Psoas muscle (tissue), 8 donors: Measurements from ENCODE around the gene EYA2. TPM values are rescaled to one million over a fixed set of nuclear protein-coding genes. Genes with fewer than 3 reads are reported as not detected.

Source experiments
- ATAC-seq, 4 donors: fragments of 200-7000 bp; cut with Tn5 transposase; one replicate each; pipeline ENCODE4 v1.9.1; 2020; ENCODE audit warnings: moderate library complexity in 3 of 4, mild to moderate bottlenecking in 2 of 4
- DNase-seq, 2 donors: peaks; one replicate each; pipeline ENCODE4 v3.0.0-alpha.2; 2020
- H3K27ac ChIP-seq: fragments of 200-600 bp; one replicate; pipeline ENCODE4 v1.8.0; 2022
- H3K27me3 ChIP-seq, 3 donors: fragments of 200-600 bp in 1 of 3; one replicate each; pipeline versions ENCODE4 v1.6.1 to v1.8.0; 2013 to 2022; ENCODE audit warnings: low read length in 2 of 3, mild to moderate bottlenecking in 2 of 3, moderate library complexity in 1 of 3; ENCODE audit not compliant: insufficient read depth in 3 of 3
- H3K36me3 ChIP-seq, 2 donors: fragments of 200-600 bp in 1 of 2; one replicate each; pipeline versions ENCODE4 v1.6.1 to v1.8.0; 2013 to 2022; ENCODE audit warnings: low read depth in 1 of 2, mild to moderate bottlenecking in 1 of 2, moderate library complexity in 1 of 2; ENCODE audit not compliant: insufficient read depth in 1 of 2
- H3K4me1 ChIP-seq: fragments of 200-600 bp; one replicate; pipeline ENCODE4 v1.8.0; 2022
- H3K4me3 ChIP-seq: fragments of 200-600 bp; one replicate; pipeline ENCODE4 v1.8.0; 2022; ENCODE audit warnings: mild to moderate bottlenecking
- H3K9me3 ChIP-seq: fragments of 200-600 bp; one replicate; pipeline ENCODE4 v1.8.0; 2022
- whole genome bisulfite sequencing, 3 donors: extraction: QIAGEN DNeasy Blood & Tissue Kit; methylation state at CpG; one replicate each; pipeline versions ENCODE4 v1.1.6 to v1.1.7; 2013; 5-methylcytosine and 5-hydroxymethylcytosine counted together
- intact Hi-C, 2 donors: fragments of 100-400 bp; cut with DNase I; formaldehyde crosslinking; loops; one replicate each; pipeline versions ENCODE4 v1.11.0 to v1.14.2; 2022
- polyA plus RNA-seq, 3 donors: library from polyadenylated mRNA; stranded (reverse); fragments of 200-250 nt; gene quantifications; one replicate each; pipeline ENCODE4 v1.2.3, GENCODE V29; 2013
- total RNA-seq, 4 donors: library from RNA; stranded (reverse); fragmentation: NEBNext Ultra II Directional in 2 of 4; extraction: Animal tissue kit (Norgen Biotek cat#: 25700) in 2 of 4; gene quantifications; one replicate each; pipeline versions ENCODE4 v1.2.1 to v1.2.4, GENCODE V29; 2021 to 2023
- TF ChIP-seq, protein P1 (sequence below): fragments of 200-600 bp; IDR thresholded peaks from one replicate; pipeline ENCODE4 v1.8.0; 2022; ENCODE audit warnings: antibody characterized with exemption
- donor health status: healthy with polysubstance abuse.
- donor health status: DM: no; HTN: no; CAD: no; lungs with moderate emphysema.
- donor health status: Bipolar disorder and iron deficiency.
- donor health status: healthy.
- donor health status: DM: yes; HTN: yes; CAD: no.
- donor health status: DM: no; HTN: no; CAD: no.
- donor health status: DM: no; HTN: no; CAD: no.
- donor health status: DM: yes; HTN: yes; CAD: no.

EYA2 gene
- total and polyA plus RNA-seq, 7 donors = 0.72 to 4.0 (median 2.0) TPM

DNA sequence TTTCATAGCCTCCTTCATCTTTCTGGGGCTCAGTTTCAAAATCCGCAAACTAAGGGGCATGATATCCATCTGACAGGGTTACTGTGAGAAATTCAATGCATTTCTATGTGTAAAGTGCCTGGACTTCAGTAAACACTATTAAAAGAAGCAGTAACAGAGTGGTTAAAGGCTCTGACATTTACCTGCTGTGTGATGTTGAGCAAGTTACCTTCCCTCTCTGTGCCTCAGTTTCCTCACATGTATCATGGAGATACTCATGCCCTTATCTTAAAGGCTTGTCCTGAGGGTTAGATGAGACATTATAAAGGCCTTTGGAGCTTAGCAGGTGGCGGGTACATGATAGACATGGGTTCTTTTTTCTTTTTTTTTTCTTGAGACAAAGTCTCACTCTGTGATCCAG is 46.8 kb downstream of the EYA2 start:
- DNase-seq = no peak
- TF ChIP-seq, protein P1, sequence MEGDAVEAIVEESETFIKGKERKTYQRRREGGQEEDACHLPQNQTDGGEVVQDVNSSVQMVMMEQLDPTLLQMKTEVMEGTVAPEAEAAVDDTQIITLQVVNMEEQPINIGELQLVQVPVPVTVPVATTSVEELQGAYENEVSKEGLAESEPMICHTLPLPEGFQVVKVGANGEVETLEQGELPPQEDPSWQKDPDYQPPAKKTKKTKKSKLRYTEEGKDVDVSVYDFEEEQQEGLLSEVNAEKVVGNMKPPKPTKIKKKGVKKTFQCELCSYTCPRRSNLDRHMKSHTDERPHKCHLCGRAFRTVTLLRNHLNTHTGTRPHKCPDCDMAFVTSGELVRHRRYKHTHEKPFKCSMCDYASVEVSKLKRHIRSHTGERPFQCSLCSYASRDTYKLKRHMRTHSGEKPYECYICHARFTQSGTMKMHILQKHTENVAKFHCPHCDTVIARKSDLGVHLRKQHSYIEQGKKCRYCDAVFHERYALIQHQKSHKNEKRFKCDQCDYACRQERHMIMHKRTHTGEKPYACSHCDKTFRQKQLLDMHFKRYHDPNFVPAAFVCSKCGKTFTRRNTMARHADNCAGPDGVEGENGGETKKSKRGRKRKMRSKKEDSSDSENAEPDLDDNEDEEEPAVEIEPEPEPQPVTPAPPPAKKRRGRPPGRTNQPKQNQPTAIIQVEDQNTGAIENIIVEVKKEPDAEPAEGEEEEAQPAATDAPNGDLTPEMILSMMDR = no peak
- 84 to 90% (median 90%) methylated on average over 2 of the region's 2 CpGs for WGBS, 3 donors
- intact Hi-C loops = no loop called here
- H3K9me3 ChIP-seq = no peaks in the 10 kb centered on the region
- no peak overlapping the region for H3K4me3 ChIP-seq
- no peaks in the 10 kb centered on the region for H3K27me3 ChIP-seq
- H3K4me1 ChIP-seq = no peaks in the 10 kb centered on the region
- ATAC-seq = no peak
- H3K36me3 ChIP-seq = no peaks in the 10 kb centered on the region
- no peak overlapping the region for H3K27ac ChIP-seq

DNA sequence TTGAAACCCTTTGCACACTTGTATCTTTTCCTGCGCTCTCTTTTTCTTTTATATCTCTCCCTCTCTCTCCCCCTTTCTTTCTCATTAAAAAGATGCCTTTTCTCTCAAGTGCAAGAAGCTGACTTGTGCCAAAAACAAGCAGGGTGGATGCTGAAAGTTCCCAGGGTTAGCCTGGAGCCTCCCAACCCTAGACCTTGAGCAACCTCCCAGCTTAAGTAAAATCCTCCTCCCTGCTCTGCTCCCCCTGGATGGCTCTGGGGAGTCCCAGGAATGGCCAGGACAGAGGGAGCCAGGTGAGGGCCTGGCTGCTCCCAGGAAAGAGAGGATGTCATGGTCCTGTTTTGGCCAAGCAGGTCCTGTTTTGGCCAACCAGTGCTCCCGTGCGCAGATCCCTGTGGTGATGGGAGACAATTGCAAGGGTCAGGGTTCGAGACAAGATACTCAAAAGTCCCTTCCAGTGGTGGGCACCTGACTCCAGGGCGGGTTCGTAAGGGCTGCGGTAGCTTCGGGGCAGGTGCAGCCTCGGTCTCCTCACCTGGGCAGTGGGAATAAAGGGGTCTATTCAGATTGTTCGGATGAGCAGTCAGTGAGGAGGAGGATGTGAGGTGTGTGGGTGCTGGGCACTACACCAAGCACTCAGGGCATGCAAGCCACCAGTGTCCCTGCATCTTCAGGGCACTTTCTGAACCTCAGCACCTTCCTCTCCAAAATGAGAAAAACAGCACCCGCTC is 49.4 kb downstream of the EYA2 start:
- 89 to 90% (median 89%) methylated on average over 11 of the region's 11 CpGs for WGBS, 3 donors
- intact Hi-C loops = no loop called here
- H3K9me3 ChIP-seq = no peaks in the 10 kb centered on the region
- no peaks in the 10 kb centered on the region for H3K27me3 ChIP-seq
- DNase-seq (no peak), ATAC-seq (no peak)
- H3K4me1 ChIP-seq = no peaks in the 10 kb centered on the region
- H3K27ac ChIP-seq = no peak overlapping the region
- no peaks in the 10 kb centered on the region for H3K36me3 ChIP-seq
- H3K4me3 ChIP-seq = no peak overlapping the region
- TF ChIP-seq, protein P1 = no peak

DNA sequence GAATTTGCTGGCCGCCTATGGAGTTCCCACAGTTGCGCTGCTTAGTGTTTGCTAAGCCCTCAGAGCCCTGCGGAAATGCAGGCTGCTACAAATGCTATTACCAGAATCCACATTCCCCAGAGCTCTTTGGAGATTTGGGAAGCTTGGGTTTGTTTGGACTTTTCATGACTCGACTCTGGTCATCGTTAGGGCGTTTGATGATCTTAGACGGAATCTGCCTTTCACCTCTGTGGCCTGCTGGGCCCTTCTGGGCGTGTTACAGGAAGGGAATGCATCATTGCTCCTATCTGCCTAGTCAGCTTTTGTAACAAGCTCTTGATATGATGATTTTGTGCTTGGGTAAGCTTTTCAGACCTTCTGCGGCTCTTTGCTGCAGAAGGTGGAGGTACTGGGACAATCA is 50.8 kb downstream of the EYA2 start:
- intact Hi-C loops = no loop called here
- Histone ChIP-seq H3K27me3 (no peaks in the 10 kb centered on the region), H3K27ac (no peak overlapping the region), H3K36me3 (no peaks in the 10 kb centered on the region), H3K9me3 (no peaks in the 10 kb centered on the region), H3K4me1 (no peaks in the 10 kb centered on the region), H3K4me3 (no peak overlapping the region)
- WGBS, 3 donors = 69 to 74% (median 73%) methylated on average over 9 of the region's 9 CpGs
- DNase-seq = no peak
- ATAC-seq = peak in 1 of 4 donors; percentile 26
- TF ChIP-seq, protein P1 = no peak

DNA sequence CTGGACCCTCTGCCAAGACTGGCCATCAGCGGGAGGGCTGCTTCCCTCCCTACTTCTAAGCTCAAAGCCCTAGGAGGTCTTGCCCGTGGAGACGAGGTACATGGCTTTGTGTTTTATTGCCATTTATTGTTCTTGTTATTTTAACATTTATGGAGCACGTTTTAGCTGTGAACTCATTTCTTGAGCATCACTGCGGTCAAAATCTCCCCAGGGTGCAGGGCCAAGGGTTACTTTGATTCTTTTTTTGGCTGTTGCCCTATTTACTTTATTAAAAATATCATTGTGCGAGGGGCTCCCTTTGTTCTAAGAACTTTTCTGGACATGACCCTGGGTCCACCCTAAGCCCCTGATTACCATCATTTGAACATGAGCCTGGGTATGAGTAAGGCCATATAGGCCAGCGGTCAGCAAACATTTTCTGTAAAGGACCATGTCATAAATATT is 51.6 kb downstream of the EYA2 start:
- TF ChIP-seq, protein P1 = no peak
- 63 to 73% (median 70%) methylated on average over 7 of the region's 7 CpGs for WGBS, 3 donors

DNA sequence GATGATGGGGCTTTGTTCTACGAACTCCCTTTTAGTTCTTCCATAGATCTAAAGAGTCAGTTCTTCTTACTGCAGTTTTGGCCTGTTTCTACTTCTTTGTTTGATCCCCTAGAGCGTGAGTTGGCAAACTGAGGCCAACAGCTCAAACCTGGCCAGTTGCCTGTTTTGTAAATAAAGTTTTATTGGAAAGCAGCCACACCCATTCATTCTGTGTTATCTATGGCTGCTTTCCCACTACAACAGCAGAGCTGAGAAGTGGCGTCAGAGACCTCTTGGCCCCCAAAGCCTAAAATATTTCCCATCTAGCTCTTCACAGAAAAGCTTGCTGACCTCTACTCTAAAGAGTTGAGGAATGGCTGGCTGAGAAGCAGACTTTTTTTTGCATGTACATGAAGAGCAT is 52.2 kb downstream of the EYA2 start:
- Histone ChIP-seq H3K27me3 (no peaks in the 10 kb centered on the region), H3K4me1 (no peaks in the 10 kb centered on the region), H3K9me3 (no peaks in the 10 kb centered on the region), H3K27ac (no peak overlapping the region), H3K4me3 (no peak overlapping the region), H3K36me3 (no peaks in the 10 kb centered on the region)
- no peak for ATAC-seq
- TF ChIP-seq, protein P1 = no peak
- intact Hi-C loops = no loop called here
- DNase-seq = no peak
- WGBS, 3 donors = 66 to 75% (median 69%) methylated on average over 3 of the region's 3 CpGs

More for the DNA sequence above, 51.6 kb downstream of the EYA2 start:
- H3K4me3 ChIP-seq = no peak overlapping the region
- ATAC-seq (no peak), DNase-seq (no peak)
- no peaks in the 10 kb centered on the region for H3K9me3 ChIP-seq
- no peak overlapping the region for H3K27ac ChIP-seq
- no peaks in the 10 kb centered on the region for H3K36me3 ChIP-seq
- intact Hi-C loops = no loop called here
- no peaks in the 10 kb centered on the region for H3K27me3 ChIP-seq
- H3K4me1 ChIP-seq = no peaks in the 10 kb centered on the region
